NCI-H2227 treated with DMSO at 0.1 percent for 48 hours (cell line): ENCODE data around the gene ADH7.

Experiments used
- DNase-seq: peaks from one replicate; lab custom pipeline; 2025; lab: John Stamatoyannopoulos, UW

ADH7 gene

GRCh38 chr4:99435154-99435553, at the start of gene ADH7:
Gene ADH7, minus strand, starts transcription at chr4:99435342. Its CDS starts 109 bp downstream, at chr4:99435233.
- DNase-seq = no peak

GRCh38 chr4:99483636-99484035, 48.5 kb upstream of the ADH7 start:
- DNase-seq = no peak

GRCh38 chr4:99473131-99473530, 38.0 kb upstream of the ADH7 start:
- DNase-seq = no peak

GRCh38 chr4:99471896-99472295, 36.8 kb upstream of the ADH7 start:
- DNase-seq = no peak

GRCh38 chr4:99471349-99471748, 36.2 kb upstream of the ADH7 start:
- no peak for DNase-seq

- no peak for DNase-seq
These were observed 33.7 kb upstream of the ADH7 start for GRCh38 chr4:99468889-99469288.

- no peak for DNase-seq
These were observed 32.7 kb upstream of the ADH7 start for GRCh38 chr4:99467887-99468286.

GRCh38 chr4:99463566-99463965, 28.4 kb upstream of the ADH7 start:
- no peak for DNase-seq

- DNase-seq = peak; percentile 44
These were observed 27.8 kb upstream of the ADH7 start for GRCh38 chr4:99462875-99463464.

- no peak for DNase-seq
These were observed 26.7 kb upstream of the ADH7 start for GRCh38 chr4:99461623-99462401.

- DNase-seq = no peak
These were observed 24.5 kb upstream of the ADH7 start for GRCh38 chr4:99459546-99460042.

- DNase-seq = no peak
These were observed 23.8 kb upstream of the ADH7 start for GRCh38 chr4:99458911-99459447.

- DNase-seq = no peak
These were observed 22.5 kb upstream of the ADH7 start for GRCh38 chr4:99457676-99458075.

GRCh38 chr4:99457270-99457669, 22.1 kb upstream of the ADH7 start:
- DNase-seq = no peak

GRCh38 chr4:99447513-99447912, 12.4 kb upstream of the ADH7 start:
- no peak for DNase-seq

- no peak for DNase-seq
These were observed 11.9 kb upstream of the ADH7 start for GRCh38 chr4:99447079-99447478.

- DNase-seq = no peak
These were observed 3.3 kb upstream of the ADH7 start for GRCh38 chr4:99438405-99438780.

- DNase-seq = peak; percentile 22
These were observed 2.7 kb upstream of the ADH7 start for GRCh38 chr4:99437723-99438404.

GRCh38 chr4:99436976-99437722, 2.0 kb upstream of the ADH7 start:
- no peak for DNase-seq

GRCh38 chr4:99436462-99436861, 1.3 kb upstream of the ADH7 start:
- no peak for DNase-seq

- no peak for DNase-seq
These were observed 5.0 kb downstream of the ADH7 start for GRCh38 chr4:99430106-99430505.

- DNase-seq = no peak
These were observed 18.0 kb downstream of the ADH7 start for GRCh38 chr4:99417125-99417524.
